Stimulated activated CD8-positive, alpha-beta memory T cell treated with anti-CD3 and anti-CD28 coated beads, Interleukin-4, amount 100 ng/mL, for 24 hours (primary cell): ENCODE measurements around the gene STAT5A.

ENCODE experiments used
- DNase-seq: peaks from one replicate; pipeline ENCODE4 v3.0.0-alpha.2; 2020; ENCODE audit warnings: low read depth

Gene STAT5A

DNA sequence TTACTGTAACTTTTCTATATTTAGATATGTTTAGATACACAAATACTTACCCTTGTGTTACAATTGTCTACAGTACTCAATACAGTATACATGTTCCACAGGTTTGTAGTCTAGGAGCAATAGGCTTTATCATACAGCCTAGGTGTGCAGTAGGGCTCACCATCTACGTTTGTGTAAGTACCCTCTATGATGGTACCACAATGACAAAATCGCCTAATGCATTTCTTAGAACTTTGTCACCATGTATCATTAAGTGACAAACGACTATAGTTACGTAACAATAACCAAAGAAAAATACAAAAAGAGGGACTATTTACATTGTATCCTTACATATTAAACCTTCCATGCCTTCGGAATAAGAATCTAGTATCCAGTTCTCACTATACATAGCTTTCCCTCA lies 20.1 kb upstream of the STAT5A start:
- DNase-seq = no peak

DNA sequence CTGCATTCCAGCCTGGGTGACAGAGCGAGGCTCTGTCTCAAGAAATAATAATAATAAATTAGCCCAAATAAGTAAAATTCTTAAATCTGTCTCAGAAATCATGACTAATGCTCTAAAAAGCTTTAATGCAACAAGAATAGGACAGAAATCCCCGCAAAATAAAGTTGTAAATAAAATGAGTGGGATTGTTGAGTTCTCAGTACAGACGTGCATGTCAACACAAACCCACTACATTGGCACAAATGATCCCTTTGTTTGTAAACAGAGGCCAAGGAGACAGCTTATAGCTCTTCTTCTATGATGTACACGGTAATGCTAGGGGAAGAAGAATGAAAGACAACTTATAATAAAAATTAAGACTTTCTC lies 18.1 kb upstream of the STAT5A start:
- DNase-seq = no peak

- no peak for DNase-seq
Measured at GRCh38 chr17:42270596-42270995, 17.7 kb upstream of the STAT5A start.

DNA sequence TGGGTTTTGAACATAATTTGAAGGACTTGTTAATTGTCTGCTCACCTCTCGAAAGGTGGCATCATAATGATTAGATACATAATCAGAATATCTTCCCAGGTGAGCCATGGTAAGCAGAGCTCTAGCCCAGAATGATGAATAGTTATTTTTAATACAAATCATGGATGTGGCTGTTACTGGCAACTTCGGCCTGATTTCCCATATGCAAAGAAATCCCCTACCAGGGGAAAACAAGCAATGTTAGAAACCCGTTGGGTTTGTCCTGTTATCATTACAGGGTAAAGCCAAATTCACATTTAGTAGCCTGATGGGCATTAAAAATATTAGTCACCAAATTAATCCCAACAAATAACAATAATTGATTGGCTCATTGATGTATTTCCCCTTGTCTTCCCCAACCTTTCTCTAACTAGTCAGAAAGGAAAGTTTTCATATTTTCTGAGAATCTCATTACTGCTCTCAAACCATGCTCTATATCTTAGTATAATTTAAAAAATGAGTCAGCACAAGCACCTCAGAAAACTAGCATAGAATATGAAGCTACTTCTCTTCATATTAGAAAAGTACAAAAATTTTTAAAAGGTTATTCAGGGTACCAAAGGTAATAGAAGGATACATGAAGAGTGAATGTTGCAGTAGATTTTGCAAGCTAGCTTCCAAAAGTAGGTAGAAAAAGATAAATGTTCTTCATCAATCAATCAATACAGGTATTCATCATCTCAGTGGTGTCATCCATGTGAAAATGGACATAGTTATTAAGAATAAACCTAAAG lies 17.1 kb upstream of the STAT5A start:
- no peak for DNase-seq

GRCh38 chr17:42271779-42272035 lies 16.6 kb upstream of the STAT5A start:
- DNase-seq = no peak

DNA sequence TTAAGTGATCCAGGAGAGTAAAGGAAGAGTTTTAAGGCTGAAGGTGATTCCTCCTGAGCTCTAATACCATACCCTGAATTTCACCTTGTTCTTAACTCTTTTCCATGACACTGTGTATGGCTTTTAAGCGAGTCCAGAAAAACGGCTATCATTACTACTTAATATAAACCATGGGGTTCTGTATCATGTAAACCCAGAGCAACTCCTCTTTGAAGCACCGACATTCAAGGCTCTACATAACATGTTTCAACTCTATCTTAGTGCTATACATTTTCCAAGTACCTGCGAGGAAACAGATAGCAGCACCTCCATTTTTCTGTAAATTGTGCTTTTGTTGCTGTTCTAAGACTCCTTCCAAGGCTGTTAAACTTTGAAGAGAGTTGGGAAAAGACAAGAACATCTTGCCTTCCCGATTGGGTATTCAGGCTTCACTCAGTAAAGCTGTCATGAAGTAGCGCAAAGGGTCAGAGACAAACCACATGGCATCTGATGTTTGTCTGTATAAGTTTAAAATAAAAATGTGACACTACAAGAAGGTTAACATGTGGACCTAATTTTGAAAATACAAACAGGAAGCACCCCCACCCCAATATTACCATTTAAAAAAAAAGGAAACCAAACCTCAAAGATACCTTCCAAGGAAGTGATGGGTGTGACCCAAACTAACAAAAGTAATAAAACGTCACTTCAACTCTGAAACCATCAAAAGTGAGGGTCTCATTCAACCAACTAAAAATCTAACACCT lies 16.0 kb upstream of the STAT5A start:
- no peak for DNase-seq

DNA sequence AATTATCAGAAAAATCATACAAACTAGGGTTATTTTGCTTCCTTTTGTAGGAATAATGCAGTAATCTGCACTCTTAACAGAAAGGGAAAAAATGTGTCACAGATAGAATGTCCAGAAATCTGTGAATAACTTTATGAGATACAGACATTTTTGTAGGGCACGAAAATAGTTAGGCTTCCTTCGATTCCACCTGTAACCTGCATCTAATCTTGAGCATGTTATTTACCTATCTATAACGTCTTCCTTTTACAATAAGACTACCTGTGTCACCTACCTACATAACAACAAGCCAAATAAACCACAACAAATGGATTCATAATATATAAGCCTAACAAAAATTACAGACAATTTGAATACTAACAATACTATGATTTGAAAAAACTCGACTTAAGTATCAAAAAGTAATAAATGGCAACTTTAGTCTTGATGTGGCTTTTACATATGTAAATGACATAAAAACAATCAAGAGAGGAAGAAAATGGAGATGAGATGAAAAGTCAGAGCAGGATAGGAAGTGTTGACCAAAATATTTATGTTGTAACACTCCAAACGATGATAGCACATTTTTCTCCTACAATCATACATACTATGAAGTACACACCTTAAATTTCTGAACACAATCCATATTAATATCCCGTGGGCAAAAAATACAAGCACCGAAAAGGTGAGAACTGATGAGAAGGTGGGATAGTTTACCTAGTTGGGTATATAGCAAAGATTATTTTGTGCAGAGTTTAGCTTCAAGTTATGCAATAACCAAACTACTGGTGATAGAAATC lies 14.6 kb upstream of the STAT5A start:
- no peak for DNase-seq

DNA sequence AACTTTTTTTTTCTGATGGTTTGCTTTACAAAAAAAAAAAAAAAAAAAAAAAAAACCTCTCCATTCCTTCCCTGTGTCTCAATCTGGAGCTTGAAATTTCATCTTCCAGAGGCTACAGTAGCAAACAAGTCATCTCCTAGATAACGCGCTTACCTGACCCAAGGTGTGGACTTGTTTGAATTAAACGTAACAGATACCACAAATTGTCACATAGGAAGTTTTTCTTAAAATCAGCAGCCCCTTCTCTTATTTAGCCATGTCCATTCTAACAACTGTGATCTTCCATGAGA lies 14.1 kb upstream of the STAT5A start:
- DNase-seq = no peak

DNA sequence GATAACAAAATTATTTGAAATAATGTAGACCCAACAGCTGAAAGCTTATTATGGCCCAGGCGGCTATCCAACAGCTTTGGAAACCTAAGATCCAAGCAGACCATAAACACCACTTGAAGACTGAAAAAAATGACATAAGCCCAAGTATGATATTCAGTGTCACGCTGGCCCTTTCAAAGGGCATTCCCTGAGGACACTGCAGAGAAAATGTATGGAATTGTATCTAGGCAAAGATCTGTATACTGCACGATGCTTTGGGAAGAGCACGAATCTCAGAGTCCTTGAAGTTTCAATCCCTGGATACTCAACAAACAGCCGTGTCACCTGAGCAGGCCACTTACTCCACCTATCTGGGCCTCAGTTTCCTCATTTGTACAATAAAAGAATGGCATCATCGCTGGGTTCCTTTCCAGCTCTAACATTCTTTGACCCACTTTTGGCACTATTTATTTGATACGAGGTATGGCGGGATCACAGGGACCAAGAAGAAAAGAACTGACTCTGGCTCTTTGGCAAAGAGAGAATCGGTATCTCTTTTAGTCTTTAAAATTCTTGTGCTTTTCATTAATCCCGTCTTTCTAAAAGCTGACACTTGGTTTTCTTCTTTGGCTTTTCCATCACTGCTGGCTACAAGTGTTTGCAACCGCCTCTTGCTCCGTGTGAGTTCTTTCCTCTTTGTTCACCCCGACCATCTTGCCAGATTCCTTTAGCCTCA lies 13.3 kb upstream of the STAT5A start:
- DNase-seq = no peak

- peak; percentile 18 for DNase-seq
Measured at GRCh38 chr17:42275527-42276358, 12.6 kb upstream of the STAT5A start.

- DNase-seq = peak; percentile 47
Measured at GRCh38 chr17:42276359-42276608, 12.0 kb upstream of the STAT5A start, which contains the start of gene STAT5B. Gene STAT5B, minus strand, starts transcription at chr17:42276391. Its CDS starts 44,264 bp downstream, at chr17:42232127.

DNA sequence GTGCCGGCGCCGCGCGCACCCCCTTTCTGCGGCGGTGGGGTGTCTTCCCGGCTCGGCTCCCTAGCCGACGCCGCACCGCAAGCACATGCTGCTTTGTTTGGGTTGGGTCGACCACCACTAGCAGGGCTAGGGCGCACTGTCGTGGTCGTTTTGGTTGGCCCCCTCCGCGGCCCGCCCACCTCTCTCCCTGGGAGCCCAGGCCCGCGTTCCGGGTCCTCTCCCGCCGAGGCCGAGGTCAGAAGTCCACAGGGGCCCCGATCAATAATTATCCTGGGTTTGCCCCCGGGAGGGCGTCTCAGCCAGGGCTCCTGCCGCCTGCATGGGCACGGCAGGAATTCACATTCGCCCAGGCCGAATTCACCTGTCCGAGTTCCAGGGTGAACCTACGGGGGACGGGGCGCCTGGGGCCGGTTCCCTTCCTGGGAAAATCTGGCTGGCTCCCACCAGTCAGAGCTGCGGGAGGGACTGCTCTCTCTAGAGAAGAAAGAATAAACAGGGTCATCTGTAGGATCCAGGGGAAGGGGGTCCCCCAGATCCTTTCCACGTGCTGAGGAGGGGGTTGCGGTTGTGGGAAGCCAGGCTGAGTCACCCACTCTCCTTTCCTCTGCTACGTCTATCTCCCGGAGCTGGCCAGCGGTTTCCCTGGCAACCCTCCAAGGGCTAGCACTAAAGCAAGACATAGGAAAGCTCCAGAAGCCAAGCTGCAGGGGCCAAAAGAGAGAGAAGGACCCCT lies 11.5 kb upstream of the STAT5A start:
- no peak for DNase-seq

DNA sequence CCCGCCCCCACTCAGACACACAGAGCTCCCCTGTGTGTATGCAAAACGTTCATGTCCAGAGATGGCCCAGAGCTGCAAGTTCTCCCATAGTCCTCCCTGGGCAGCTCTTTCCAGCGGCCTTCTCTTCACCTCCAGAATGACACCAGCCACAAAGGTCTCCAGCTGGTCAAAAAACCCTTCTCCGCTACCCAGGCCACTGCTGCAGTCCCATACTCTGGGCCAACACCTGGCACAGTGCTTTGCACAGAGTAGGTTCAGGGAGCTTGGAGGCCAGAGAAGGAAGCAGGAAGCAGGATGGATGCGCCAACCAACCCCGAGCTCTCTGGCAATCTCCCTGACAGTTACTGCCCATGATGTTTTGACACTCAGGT lies 11.0 kb upstream of the STAT5A start:
- DNase-seq = no peak

- no peak for DNase-seq
Measured at GRCh38 chr17:42279776-42280630, 8.3 kb upstream of the STAT5A start.

DNA sequence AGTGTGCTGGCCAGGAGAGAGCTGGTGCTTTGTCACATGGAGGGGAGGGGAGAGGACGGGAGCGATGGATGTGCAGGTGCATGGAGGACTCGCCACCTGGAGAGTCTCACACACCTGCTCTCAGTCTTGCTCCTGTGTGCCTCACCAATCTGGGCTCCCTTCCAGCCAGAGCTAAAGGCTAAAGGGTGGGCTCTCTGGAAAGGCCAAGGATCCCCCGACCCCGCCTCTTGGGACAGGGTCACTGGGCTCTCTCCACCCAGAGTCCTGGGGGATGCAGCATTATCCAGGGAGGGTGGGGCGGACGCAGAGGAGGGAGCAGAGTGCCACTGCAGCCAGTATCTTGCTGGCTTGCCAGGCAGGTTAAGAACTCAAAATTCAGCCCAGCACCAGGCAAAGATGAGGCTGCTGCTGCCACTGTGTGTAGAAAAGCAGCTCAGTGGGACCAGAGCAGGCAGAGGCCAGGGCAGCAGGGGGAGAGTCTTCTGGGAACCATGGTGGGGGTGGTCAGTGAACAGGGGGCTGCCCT lies 6.7 kb upstream of the STAT5A start:
- no peak for DNase-seq

DNA sequence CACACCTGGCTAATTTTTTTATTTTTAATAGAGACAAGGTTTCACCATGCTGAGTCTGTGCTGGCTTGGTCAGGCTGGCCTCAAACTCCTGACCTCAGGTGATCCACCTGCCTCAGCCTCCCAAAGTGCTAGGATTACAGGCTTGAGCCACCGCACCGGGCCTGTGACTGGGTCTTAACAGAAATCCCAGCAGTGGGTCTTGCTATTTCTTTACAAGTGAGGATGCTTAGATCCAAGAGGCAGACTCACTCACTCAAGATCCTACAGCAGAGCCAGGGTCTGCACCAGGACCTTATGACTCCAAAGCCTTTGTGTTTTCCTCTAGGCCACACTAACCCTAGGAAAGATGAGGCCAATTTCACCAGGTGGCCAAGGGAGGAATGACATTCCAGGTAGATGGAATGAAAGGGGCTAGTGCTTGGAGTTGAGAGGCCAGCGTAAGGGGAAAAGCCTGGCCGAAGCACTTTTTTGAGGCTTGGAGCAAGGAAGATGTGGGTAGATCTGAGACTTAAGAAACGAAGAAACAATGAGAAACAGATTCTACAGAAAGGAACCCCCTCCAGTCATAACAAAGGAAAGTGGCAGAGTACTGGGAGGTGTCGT lies 5.7 kb upstream of the STAT5A start:
- no peak for DNase-seq

DNA sequence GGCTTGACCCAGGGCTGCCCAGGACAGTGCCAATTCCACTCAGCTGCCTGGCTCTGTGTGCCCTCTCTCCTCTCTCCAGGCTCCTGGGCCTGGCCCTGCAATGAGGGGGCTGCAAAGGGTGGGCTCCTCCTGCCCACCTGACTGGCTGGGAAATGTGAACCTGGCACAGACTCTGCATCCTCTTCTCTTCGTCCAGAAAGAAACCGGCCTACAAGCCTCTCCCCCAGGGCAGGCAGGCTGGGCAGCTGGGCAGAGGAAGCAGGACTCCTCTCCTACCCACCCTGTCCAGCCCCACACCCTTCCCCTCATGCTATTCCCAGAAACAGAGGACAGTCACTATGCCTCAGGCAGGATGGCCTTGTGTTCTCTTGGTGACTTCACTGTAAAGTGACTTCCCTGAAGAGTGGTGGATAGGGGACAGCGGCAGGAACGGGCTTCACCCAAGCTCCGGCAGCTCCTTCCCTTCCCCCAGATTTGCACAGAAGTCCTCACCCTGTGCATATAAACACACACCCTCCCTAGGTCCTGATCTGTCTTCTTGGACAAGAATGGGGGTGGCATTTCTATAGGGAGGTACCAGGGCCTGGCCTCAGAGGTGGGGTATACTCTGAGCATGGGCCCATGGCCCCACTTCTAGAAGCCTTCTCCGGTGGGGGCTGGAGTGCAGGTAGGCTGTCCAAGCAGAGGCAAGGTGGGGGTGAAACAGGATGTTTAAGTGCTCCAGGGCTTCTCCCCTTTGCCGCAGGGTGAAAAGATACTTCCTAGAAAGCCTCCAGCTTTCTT lies 4.9 kb upstream of the STAT5A start:
- no peak for DNase-seq

DNA sequence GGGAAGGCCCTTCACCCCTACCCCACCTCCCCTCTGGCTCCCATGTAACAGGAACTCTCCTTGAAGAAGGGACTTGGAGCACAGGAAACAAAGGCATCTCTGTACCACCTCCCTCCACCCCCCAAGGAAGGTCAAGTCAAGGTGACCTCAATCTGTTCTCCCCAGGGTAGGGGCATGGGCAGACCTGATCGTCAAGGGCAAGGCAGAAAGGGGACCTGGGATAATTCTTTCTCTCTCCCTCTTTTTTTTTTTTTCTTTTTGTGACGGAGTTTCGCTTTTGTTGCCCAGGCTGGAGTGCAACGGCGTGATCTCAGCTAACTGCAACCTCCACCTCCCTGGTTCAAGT lies 4.3 kb upstream of the STAT5A start:
- no peak for DNase-seq

DNA sequence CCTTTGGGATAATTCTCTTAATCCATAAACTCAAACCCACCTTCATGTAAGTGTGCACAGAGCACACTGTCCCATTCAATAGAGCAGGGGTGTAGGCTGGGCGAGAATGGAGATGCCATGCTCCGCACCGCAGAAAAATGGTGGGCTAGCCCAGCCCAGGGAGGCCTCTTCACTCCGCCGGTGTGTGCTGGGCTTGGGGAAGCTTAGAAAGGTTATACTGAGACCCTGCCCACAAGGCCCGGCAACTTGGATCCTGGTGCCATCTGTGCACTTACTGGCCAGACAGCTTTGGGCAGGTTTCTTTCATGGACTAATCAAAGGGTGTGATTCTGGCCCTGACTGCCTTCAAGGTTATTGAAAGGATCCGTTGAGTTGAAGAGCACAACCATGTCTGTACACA lies 3.7 kb upstream of the STAT5A start:
- DNase-seq = no peak
